Activated CD4-positive, alpha-beta T cell treated with anti-CD3 and anti-CD28 coated beads for 48 hours (primary cell): ENCODE data around the gene YTHDC2.
"Not testable (repeated sequence)": the region's sequence is repeated elsewhere in the genome, so short reads cannot be mapped to it uniquely, and the experiment has no call there.

Experiments
- DNase-seq: peaks from one replicate; pipeline ENCODE4 v3.0.0-alpha.2; 2020

YTHDC2 gene

GRCh38 chr5:113520899-113521298 is 7.4 kb downstream of the YTHDC2 start:
- DNase-seq, result no peak

GRCh38 chr5:113523168-113523567 is 9.7 kb downstream of the YTHDC2 start:
- DNase-seq, result no peak

- no peak for DNase-seq
These were observed 11.4 kb downstream of the YTHDC2 start for GRCh38 chr5:113524927-113525326.

GRCh38 chr5:113526421-113526820 is 12.9 kb downstream of the YTHDC2 start:
- no peak for DNase-seq

GRCh38 chr5:113527746-113528145 is 14.3 kb downstream of the YTHDC2 start:
- no peak for DNase-seq

GRCh38 chr5:113531481-113532159 is 18.1 kb downstream of the YTHDC2 start:
- no peak for DNase-seq

GRCh38 chr5:113538313-113538712 is 24.8 kb downstream of the YTHDC2 start:
- DNase-seq, result no peak

- no peak for DNase-seq
These were observed 33.2 kb downstream of the YTHDC2 start for GRCh38 chr5:113546703-113547183.

- no peak for DNase-seq
These were observed 34.9 kb downstream of the YTHDC2 start for GRCh38 chr5:113548396-113548795.

- DNase-seq, result no peak
These were observed 38.6 kb downstream of the YTHDC2 start for GRCh38 chr5:113552137-113552536.

- no peak for DNase-seq
These were observed 39.1 kb downstream of the YTHDC2 start for GRCh38 chr5:113552620-113553019.

GRCh38 chr5:113562828-113563400 is 49.4 kb downstream of the YTHDC2 start:
- no peak for DNase-seq

GRCh38 chr5:113569396-113569795 is 55.9 kb downstream of the YTHDC2 start:
- no peak for DNase-seq

GRCh38 chr5:113572716-113573115 is 59.2 kb downstream of the YTHDC2 start:
- DNase-seq, result no peak

- DNase-seq, result no peak
These were observed 60.9 kb downstream of the YTHDC2 start for GRCh38 chr5:113574417-113574816.

- no peak for DNase-seq
These were observed 61.6 kb downstream of the YTHDC2 start for GRCh38 chr5:113575074-113575473.

GRCh38 chr5:113578091-113578490 is 64.6 kb downstream of the YTHDC2 start:
- no peak for DNase-seq

GRCh38 chr5:113581388-113581787 is 67.9 kb downstream of the YTHDC2 start:
- DNase-seq, result no peak

- DNase-seq, result no peak
These were observed 84.7 kb downstream of the YTHDC2 start for GRCh38 chr5:113598150-113598549.

GRCh38 chr5:113598926-113599325 is 85.4 kb downstream of the YTHDC2 start:
- no peak for DNase-seq

- DNase-seq, result no peak
These were observed 86.9 kb downstream of the YTHDC2 start for GRCh38 chr5:113600255-113600905.

GRCh38 chr5:113601423-113601822 is 87.9 kb downstream of the YTHDC2 start:
- DNase-seq, result no peak

GRCh38 chr5:113603246-113603645 is 89.8 kb downstream of the YTHDC2 start:
- DNase-seq, result not testable (repeated sequence)
